ENCODE measurements around the gene NMU. TPM values are rescaled to one million over a fixed set of nuclear protein-coding genes. Genes with fewer than 3 reads are reported as not detected.

The NMU gene
- total RNA-seq, 1 donor from 2014 or later: 0.71 TPM

- Histone ChIP-seq H3K4me3 (ENCODE audit: low read depth, low read length) (no peak overlapping the region), H3K36me3 (ENCODE audit: control insufficient read depth, insufficient read depth, low read length) (no peaks in the 10 kb centered on the region), H3K27me3 (ENCODE audit: control insufficient read depth, insufficient read depth, low read length) (no peaks in the 10 kb centered on the region)
- no peak for DNase-seq (ENCODE audit: low read depth)
- TF ChIP-seq CTCF (IDR thresholded peaks at IDR 0.05; ENCODE audit: insufficient read depth, low read length, poor library complexity, severe bottlenecking): no peak
Measured at GRCh38 chr4:55673424-55673823, 37.3 kb upstream of the NMU start.

GRCh38 chr4:55671667-55672066, 35.6 kb upstream of the NMU start:
- no peak for DNase-seq (ENCODE audit: low read depth)
- no peaks in the 10 kb centered on the region for H3K36me3 ChIP-seq (ENCODE audit: control insufficient read depth, insufficient read depth, low read length)
- no peaks in the 10 kb centered on the region for H3K27me3 ChIP-seq (ENCODE audit: control insufficient read depth, insufficient read depth, low read length)
- TF ChIP-seq CTCF (IDR thresholded peaks at IDR 0.05; ENCODE audit: insufficient read depth, low read length, poor library complexity, severe bottlenecking): no peak
- H3K4me3 ChIP-seq (ENCODE audit: low read depth, low read length): no peak overlapping the region

GRCh38 chr4:55670695-55671094, 34.6 kb upstream of the NMU start:
- no peaks in the 10 kb centered on the region for H3K36me3 ChIP-seq (ENCODE audit: control insufficient read depth, insufficient read depth, low read length)
- TF ChIP-seq CTCF (IDR thresholded peaks at IDR 0.05; ENCODE audit: insufficient read depth, low read length, poor library complexity, severe bottlenecking): no peak
- DNase-seq (ENCODE audit: low read depth): no peak
- H3K27me3 ChIP-seq (ENCODE audit: control insufficient read depth, insufficient read depth, low read length): no peaks in the 10 kb centered on the region
- H3K4me3 ChIP-seq (ENCODE audit: low read depth, low read length): no peak overlapping the region

- no peak for DNase-seq (ENCODE audit: low read depth)
- no peak for TF ChIP-seq CTCF (IDR thresholded peaks at IDR 0.05; ENCODE audit: insufficient read depth, low read length, poor library complexity, severe bottlenecking)
Measured at GRCh38 chr4:55668449-55668848, 32.4 kb upstream of the NMU start.

GRCh38 chr4:55666535-55666934, 30.4 kb upstream of the NMU start:
- no peak for DNase-seq (ENCODE audit: low read depth)
- H3K27me3 ChIP-seq (ENCODE audit: control insufficient read depth, insufficient read depth, low read length): no peaks in the 10 kb centered on the region
- no peak for TF ChIP-seq CTCF (IDR thresholded peaks at IDR 0.05; ENCODE audit: insufficient read depth, low read length, poor library complexity, severe bottlenecking)
- H3K4me3 ChIP-seq (ENCODE audit: low read depth, low read length): no peak overlapping the region
- no peaks in the 10 kb centered on the region for H3K36me3 ChIP-seq (ENCODE audit: control insufficient read depth, insufficient read depth, low read length)

More at GRCh38 chr4:55668449-55668848, 32.4 kb upstream of the NMU start:
- H3K36me3 ChIP-seq (ENCODE audit: control insufficient read depth, insufficient read depth, low read length): no peaks in the 10 kb centered on the region
- no peak overlapping the region for H3K4me3 ChIP-seq (ENCODE audit: low read depth, low read length)
- H3K27me3 ChIP-seq (ENCODE audit: control insufficient read depth, insufficient read depth, low read length): no peaks in the 10 kb centered on the region

GRCh38 chr4:55663145-55663544, 27.0 kb upstream of the NMU start:
- H3K4me3 ChIP-seq (ENCODE audit: low read depth, low read length): no peak overlapping the region
- no peak for DNase-seq (ENCODE audit: low read depth)
- no peak for TF ChIP-seq CTCF (IDR thresholded peaks at IDR 0.05; ENCODE audit: insufficient read depth, low read length, poor library complexity, severe bottlenecking)
- no peaks in the 10 kb centered on the region for H3K27me3 ChIP-seq (ENCODE audit: control insufficient read depth, insufficient read depth, low read length)
- H3K36me3 ChIP-seq (ENCODE audit: control insufficient read depth, insufficient read depth, low read length): no peaks in the 10 kb centered on the region

Data from kidney epithelial cell (primary cell).